Ascending aorta (tissue), 2 donors: ENCODE results near the gene KANK3. TPM values are rescaled to one million over a fixed set of nuclear protein-coding genes. Genes with fewer than 3 reads are reported as not detected.
"Not testable (repeated sequence)": the region's sequence is repeated elsewhere in the genome, so short reads cannot be mapped to it uniquely, and the experiment has no call there.

Experiments
- DNase-seq, 2 donors: peaks; one replicate each; pipeline ENCODE4 v3.0.0-alpha.2; 2019; ENCODE audit warnings: low spot score in 2 of 2
- H3K27ac ChIP-seq, 2 donors: fragments of 200-600 bp; sonication (generic); one replicate each; pipeline ENCODE4 v1.5.1; 2016 to 2017; ENCODE audit warnings: mild to moderate bottlenecking in 1 of 2
- H3K27me3 ChIP-seq: fragments of 200-600 bp; sonication (generic); one replicate; pipeline ENCODE4 v1.5.1; 2017
- H3K36me3 ChIP-seq, 2 donors: fragments of 200-600 bp; sonication (generic); one replicate each; pipeline ENCODE4 v1.5.1; 2016
- H3K4me1 ChIP-seq, 2 donors: fragments of 200-600 bp; sonication (generic); one replicate each; pipeline ENCODE4 v1.5.1; 2016 to 2017; ENCODE audit warnings: mild to moderate bottlenecking in 1 of 2
- H3K4me3 ChIP-seq, 2 donors: fragments of 200-600 bp; sonication (generic); one replicate each; pipeline ENCODE4 v1.5.1; 2016 to 2017; ENCODE audit warnings: mild to moderate bottlenecking in 1 of 2
- H3K9me3 ChIP-seq, 2 donors: fragments of 200-600 bp; sonication (generic); one replicate each; pipeline ENCODE4 v1.5.1; 2016
- intact Hi-C: fragments of 100-400 bp; cut with DNase I; formaldehyde crosslinking; loops from one replicate; pipeline ENCODE4 v1.15.1; 2023
- total RNA-seq: library from RNA; depleted of rRNA; stranded (reverse); fragments of >200 nt; gene quantifications from one replicate; pipeline ENCODE4 v1.1.0, GENCODE V29; 2016
- TF ChIP-seq, protein P1 (sequence below), 3 experiments: fragments of 200-600 bp in 2 of 3; fragments of 450-650 bp in 1 of 3; sonication (generic) in 2 of 3; IDR thresholded peaks; one replicate each; pipeline ENCODE4 v1.5.1; 2016 to 2019; ENCODE audit warnings: antibody characterized with exemption in 3 of 3, mild to moderate bottlenecking in 1 of 3, moderate library complexity in 1 of 3

The KANK3 gene
- total RNA-seq, 1 donor from 2014 or later: 47.4 TPM

- Histone ChIP-seq H3K4me3 (no peak overlapping the region), H3K27ac (no peak overlapping the region), H3K27me3 (no peaks in the 10 kb centered on the region), H3K36me3 (peaks cover 0 to 22% of the 10 kb centered on the region in 2 donors), H3K9me3 (no peaks in the 10 kb centered on the region), H3K4me1 (no peaks in the 10 kb centered on the region)
- TF ChIP-seq, protein P1, sequence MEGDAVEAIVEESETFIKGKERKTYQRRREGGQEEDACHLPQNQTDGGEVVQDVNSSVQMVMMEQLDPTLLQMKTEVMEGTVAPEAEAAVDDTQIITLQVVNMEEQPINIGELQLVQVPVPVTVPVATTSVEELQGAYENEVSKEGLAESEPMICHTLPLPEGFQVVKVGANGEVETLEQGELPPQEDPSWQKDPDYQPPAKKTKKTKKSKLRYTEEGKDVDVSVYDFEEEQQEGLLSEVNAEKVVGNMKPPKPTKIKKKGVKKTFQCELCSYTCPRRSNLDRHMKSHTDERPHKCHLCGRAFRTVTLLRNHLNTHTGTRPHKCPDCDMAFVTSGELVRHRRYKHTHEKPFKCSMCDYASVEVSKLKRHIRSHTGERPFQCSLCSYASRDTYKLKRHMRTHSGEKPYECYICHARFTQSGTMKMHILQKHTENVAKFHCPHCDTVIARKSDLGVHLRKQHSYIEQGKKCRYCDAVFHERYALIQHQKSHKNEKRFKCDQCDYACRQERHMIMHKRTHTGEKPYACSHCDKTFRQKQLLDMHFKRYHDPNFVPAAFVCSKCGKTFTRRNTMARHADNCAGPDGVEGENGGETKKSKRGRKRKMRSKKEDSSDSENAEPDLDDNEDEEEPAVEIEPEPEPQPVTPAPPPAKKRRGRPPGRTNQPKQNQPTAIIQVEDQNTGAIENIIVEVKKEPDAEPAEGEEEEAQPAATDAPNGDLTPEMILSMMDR (IDR thresholded peaks at IDR 0.05): no peak
- DNase-seq: no peak
- intact Hi-C loops: no loop called here
Observed at GRCh38 chr19:8377598-8377997, 34.5 kb upstream of the KANK3 start.

DNA sequence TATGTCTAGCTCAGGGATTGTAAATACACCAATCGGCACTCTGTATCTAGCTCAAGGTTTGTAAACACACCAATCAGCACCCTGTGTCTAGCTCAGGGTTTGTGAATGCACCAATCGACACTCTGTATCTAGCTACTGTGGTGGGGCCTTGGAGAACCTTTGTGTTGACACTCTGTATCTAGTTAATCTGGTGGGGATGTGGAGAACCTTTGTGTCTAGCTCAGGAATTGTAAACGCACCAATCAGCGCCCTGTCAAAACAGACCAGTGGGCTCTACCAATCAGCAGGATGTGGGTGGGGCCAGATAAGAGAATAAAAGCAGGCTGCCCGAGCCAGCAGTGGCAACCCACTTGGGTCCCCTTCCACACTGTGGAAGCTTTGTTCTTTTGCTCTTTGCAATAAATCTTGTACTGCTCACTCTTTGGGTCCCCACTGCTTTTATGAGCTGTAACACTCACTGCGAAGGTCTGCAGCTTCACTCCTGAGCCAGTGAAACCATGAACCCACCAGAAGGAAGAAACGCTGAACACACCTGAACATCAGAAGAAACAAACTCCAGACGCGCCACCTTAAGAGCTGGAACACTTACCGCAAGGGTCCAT is 33.4 kb upstream of the KANK3 start:
- H3K9me3 ChIP-seq, H3K4me1 ChIP-seq, H3K4me3 ChIP-seq, DNase-seq, intact Hi-C loops, H3K27me3 ChIP-seq, H3K27ac ChIP-seq: not testable (repeated sequence)
- H3K36me3 ChIP-seq: peaks cover 0 to 25% of the 10 kb centered on the region in 2 donors

DNA sequence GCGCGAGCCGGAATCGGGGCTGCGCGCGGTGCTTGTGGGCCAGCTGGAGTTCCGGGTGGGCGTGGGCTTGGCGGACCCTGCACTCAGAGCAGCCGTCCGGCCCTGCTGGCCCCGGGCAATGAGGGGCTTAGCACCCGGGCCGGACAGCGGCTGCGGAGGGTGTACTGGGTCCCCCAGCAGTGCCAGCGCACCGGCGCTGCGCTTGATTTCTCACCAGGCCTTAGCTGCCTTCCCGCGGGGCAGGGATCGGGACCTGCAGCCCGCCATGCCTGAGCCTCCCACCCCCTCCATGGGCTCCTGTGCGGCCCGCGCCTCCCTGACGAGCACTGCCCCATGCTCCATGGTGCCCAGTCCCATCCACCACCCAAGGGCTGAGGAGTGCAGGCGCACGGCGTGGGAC is 32.7 kb upstream of the KANK3 start:
- intact Hi-C loops, H3K4me3 ChIP-seq, H3K27ac ChIP-seq, H3K9me3 ChIP-seq, H3K4me1 ChIP-seq, H3K27me3 ChIP-seq, DNase-seq: not testable (repeated sequence)
- peaks cover 0 to 31% of the 10 kb centered on the region in 2 donors for H3K36me3 ChIP-seq

GRCh38 chr19:8373867-8374813 is 31.1 kb upstream of the KANK3 start:
- TF ChIP-seq, protein P1 (IDR thresholded peaks at IDR 0.05): no peak
- peaks cover 0 to 28% of the 10 kb centered on the region in 2 donors for H3K36me3 ChIP-seq
- no peaks in the 10 kb centered on the region for H3K4me1 ChIP-seq
- no peaks in the 10 kb centered on the region for H3K27me3 ChIP-seq
- H3K4me3 ChIP-seq: no peak overlapping the region
- DNase-seq: no peak
- intact Hi-C loops: no loop called here
- H3K9me3 ChIP-seq: no peaks in the 10 kb centered on the region
- no peak overlapping the region for H3K27ac ChIP-seq

DNA sequence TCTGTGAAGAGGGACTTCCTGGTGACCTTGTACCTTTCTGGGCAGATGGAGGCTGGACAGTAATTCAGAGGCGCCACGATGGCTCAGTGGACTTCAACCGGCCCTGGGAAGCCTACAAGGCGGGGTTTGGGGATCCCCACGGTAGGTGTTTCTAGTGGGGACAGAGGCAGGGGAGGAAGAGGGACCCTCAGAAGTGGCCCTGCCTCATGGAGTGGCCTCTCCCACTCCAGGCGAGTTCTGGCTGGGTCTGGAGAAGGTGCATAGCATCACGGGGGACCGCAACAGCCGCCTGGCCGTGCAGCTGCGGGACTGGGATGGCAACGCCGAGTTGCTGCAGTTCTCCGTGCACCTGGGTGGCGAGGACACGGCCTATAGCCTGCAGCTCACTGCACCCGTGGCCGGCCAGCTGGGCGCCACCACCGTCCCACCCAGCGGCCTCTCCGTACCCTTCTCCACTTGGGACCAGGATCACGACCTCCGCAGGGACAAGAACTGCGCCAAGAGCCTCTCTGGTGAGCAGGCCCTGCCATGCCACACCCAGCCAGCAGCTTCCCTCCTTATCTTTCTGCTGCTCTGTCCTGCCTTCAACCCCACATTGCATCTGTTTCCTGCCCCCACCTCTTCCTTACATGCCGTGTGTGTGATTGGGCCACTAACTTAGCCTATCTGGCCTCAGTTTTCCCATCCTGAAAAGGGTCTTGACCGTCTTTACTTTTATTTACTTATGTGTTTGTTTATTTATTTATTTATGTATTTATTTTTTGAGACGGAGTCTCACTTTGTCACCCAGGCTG is 28.1 kb upstream of the KANK3 start:
- Histone ChIP-seq H3K4me3 (no peak overlapping the region), H3K9me3 (no peaks in the 10 kb centered on the region), H3K36me3 (peaks cover 0 to 28% of the 10 kb centered on the region in 2 donors), H3K4me1 (peaks cover 7 to 20% of the 10 kb centered on the region in 2 donors), H3K27me3 (no peaks in the 10 kb centered on the region), H3K27ac (peak overlapping the region in 1 of 2 donors; percentile 36)
- TF ChIP-seq, protein P1 (IDR thresholded peaks at IDR 0.05): no peak
- no peak for DNase-seq
- intact Hi-C loops: no loop called here

- Histone ChIP-seq H3K27me3 (no peaks in the 10 kb centered on the region), H3K4me3 (no peak overlapping the region), H3K36me3 (peaks cover 0 to 28% of the 10 kb centered on the region in 2 donors), H3K4me1 (peaks cover 7 to 20% of the 10 kb centered on the region in 2 donors), H3K9me3 (no peaks in the 10 kb centered on the region), H3K27ac (peak overlapping the region in 1 of 2 donors; percentile 36)
- DNase-seq: no peak
- intact Hi-C loops: no loop called here
- TF ChIP-seq, protein P1 (IDR thresholded peaks at IDR 0.05): no peak
Observed at GRCh38 chr19:8370176-8371010, 27.3 kb upstream of the KANK3 start.
